Measurements from ENCODE around the gene RHAG. TPM values are rescaled to one million over a fixed set of nuclear protein-coding genes. Genes with fewer than 3 reads are reported as not detected.

The RHAG gene
- total RNA-seq, 2 donors from 2014 or later: not detected

DNA sequence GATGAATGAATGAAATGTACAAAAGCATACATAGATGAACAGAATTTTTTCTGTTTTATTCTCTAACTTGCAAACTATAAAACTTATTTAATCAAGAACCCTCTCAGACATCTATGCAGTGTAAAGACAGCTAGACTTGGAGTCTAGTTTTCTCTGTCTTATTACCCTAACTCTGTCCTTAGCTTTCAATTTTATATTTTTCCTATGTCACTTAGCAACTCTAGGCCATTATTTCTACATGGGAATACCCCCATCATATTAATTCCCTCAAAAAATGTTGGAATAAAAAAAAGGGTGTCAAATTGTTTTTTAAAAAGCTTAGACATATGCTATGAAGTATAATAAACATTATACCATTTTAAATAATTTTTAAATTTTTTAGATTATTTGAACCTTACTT is 1.2 kb downstream of the RHAG start:
- Histone ChIP-seq H3K4me3 (ENCODE audit: low read length) (no peak overlapping the region), H3K9ac (ENCODE audit: extremely low read depth, low read length, poor library complexity, severe bottlenecking) (no peak overlapping the region), H3K9me3 (ENCODE audit: control insufficient read depth, low read length) (no peaks in the 10 kb centered on the region), H3K4me1 (ENCODE audit: control insufficient read depth, insufficient read depth, low read length) (peaks cover 8% of the 10 kb centered on the region), H3K36me3 (ENCODE audit: control insufficient read depth, insufficient read depth, low read length) (no peaks in the 10 kb centered on the region), H3K27ac (ENCODE audit: low read depth, low read length) (no peak overlapping the region), H3K27me3 (ENCODE audit: control insufficient read depth, insufficient read depth, low read length, poor library complexity, severe bottlenecking) (no peaks in the 10 kb centered on the region)
- no peak overlapping the region for H3K27ac Mint-ChIP-seq
- H3K4me3 Mint-ChIP-seq: no peak overlapping the region
- TF ChIP-seq, protein P1, sequence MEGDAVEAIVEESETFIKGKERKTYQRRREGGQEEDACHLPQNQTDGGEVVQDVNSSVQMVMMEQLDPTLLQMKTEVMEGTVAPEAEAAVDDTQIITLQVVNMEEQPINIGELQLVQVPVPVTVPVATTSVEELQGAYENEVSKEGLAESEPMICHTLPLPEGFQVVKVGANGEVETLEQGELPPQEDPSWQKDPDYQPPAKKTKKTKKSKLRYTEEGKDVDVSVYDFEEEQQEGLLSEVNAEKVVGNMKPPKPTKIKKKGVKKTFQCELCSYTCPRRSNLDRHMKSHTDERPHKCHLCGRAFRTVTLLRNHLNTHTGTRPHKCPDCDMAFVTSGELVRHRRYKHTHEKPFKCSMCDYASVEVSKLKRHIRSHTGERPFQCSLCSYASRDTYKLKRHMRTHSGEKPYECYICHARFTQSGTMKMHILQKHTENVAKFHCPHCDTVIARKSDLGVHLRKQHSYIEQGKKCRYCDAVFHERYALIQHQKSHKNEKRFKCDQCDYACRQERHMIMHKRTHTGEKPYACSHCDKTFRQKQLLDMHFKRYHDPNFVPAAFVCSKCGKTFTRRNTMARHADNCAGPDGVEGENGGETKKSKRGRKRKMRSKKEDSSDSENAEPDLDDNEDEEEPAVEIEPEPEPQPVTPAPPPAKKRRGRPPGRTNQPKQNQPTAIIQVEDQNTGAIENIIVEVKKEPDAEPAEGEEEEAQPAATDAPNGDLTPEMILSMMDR (conservative IDR thresholded peaks at IDR 0.05): no peak
- peaks cover 4% of the 10 kb centered on the region for H3K4me1 Mint-ChIP-seq
- no peaks in the 10 kb centered on the region for H3K27me3 Mint-ChIP-seq (ENCODE audit: insufficient read depth)
- no peak for DNase-seq
- no peaks in the 10 kb centered on the region for H3K36me3 Mint-ChIP-seq (ENCODE audit: low read depth)
- H3K9me3 Mint-ChIP-seq: no peaks in the 10 kb centered on the region

DNA sequence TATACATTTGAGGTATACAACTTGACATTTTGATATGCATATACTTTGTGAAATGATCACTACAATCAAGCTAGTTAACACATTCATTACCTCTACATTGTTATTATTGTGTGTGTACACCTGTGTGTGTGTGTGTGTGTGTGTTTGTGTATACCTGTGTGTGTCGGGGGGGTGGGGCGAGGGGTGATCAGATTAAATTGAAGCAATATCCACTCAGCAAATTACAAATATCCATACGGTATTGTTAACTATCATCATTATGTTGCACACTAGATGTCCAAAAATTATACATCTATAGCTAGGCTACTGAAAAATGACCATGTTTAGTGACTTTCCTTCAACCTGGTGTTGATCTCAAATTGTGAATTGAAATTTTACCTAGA is 1.8 kb downstream of the RHAG start:
- Mint-ChIP-seq H3K36me3 (ENCODE audit: low read depth) (no peaks in the 10 kb centered on the region), H3K4me3 (no peak overlapping the region), H3K27ac (no peak overlapping the region), H3K27me3 (ENCODE audit: insufficient read depth) (no peaks in the 10 kb centered on the region), H3K4me1 (peaks cover 4% of the 10 kb centered on the region), H3K9me3 (peaks cover 2% of the 10 kb centered on the region)
- no peaks in the 10 kb centered on the region for H3K36me3 ChIP-seq (ENCODE audit: control insufficient read depth, insufficient read depth, low read length)
- H3K9me3 ChIP-seq (ENCODE audit: control insufficient read depth, low read length): no peaks in the 10 kb centered on the region
- no peak overlapping the region for H3K4me3 ChIP-seq (ENCODE audit: low read length)
- no peaks in the 10 kb centered on the region for H3K27me3 ChIP-seq (ENCODE audit: control insufficient read depth, insufficient read depth, low read length, poor library complexity, severe bottlenecking)
- no peak overlapping the region for H3K9ac ChIP-seq (ENCODE audit: extremely low read depth, low read length, poor library complexity, severe bottlenecking)
- TF ChIP-seq, protein P1 (conservative IDR thresholded peaks at IDR 0.05): no peak
- 90% methylated on average over 1 of the region's 3 CpGs; no CpG with 5 or more reads in 1 of the 2 experiments for WGBS, 2 experiments (ENCODE audit: insufficient coverage in 1 of 2, insufficient read length in 1 of 2)
- peaks cover 8% of the 10 kb centered on the region for H3K4me1 ChIP-seq (ENCODE audit: control insufficient read depth, insufficient read depth, low read length)
- no peak for DNase-seq
- no peak overlapping the region for H3K27ac ChIP-seq (ENCODE audit: low read depth, low read length)

DNA sequence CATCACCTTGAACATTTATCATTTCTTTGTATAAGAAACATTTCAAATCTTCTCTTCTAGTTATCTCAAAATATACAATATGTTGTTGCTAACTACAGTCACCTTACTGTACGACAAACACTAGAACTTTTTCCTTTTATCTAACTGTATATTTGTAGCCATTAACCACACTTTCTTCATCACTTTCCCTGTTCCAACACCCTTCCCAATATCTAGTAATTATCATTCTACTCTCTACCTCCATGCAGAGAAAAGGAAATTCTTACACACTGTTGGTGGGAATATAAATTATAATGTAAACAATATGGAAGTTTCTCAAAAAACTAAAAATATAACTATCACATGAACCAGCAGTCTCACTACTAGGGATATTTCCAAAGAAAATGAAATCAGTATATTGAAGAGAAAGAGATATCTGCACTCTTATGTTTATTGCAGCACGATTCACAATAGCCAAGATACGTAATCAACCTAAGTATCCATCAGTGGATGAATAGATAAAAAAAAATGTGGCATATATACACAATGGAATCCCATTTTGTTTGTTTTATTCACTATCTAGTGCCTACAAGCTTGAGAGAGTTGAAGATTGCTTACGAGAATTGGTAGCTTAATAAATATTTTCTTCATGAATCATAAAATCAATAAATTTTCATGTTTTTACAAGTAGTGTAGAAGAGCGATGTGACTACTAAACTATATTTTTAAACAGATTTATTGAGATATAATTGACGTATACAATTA is 2.4 kb downstream of the RHAG start:
- H3K4me1 Mint-ChIP-seq: peaks cover 2% of the 10 kb centered on the region
- TF ChIP-seq, protein P1 (conservative IDR thresholded peaks at IDR 0.05): no peak
- no peak overlapping the region for H3K9ac ChIP-seq (ENCODE audit: extremely low read depth, low read length, poor library complexity, severe bottlenecking)
- peaks cover 4% of the 10 kb centered on the region for H3K4me1 ChIP-seq (ENCODE audit: control insufficient read depth, insufficient read depth, low read length)
- H3K27ac ChIP-seq (ENCODE audit: low read depth, low read length): no peak overlapping the region
- 99 to 100% methylated on average over 3 of the region's 6 CpGs for WGBS, 2 experiments (ENCODE audit: insufficient coverage in 1 of 2, insufficient read length in 1 of 2)
- H3K36me3 Mint-ChIP-seq (ENCODE audit: low read depth): no peaks in the 10 kb centered on the region
- DNase-seq: no peak
- peaks cover 2% of the 10 kb centered on the region for H3K9me3 Mint-ChIP-seq
- H3K27me3 ChIP-seq (ENCODE audit: control insufficient read depth, insufficient read depth, low read length, poor library complexity, severe bottlenecking): no peaks in the 10 kb centered on the region
- H3K4me3 Mint-ChIP-seq: no peak overlapping the region
- no peak overlapping the region for H3K27ac Mint-ChIP-seq
- H3K27me3 Mint-ChIP-seq (ENCODE audit: insufficient read depth): no peaks in the 10 kb centered on the region
- H3K9me3 ChIP-seq (ENCODE audit: control insufficient read depth, low read length): no peaks in the 10 kb centered on the region
- no peaks in the 10 kb centered on the region for H3K36me3 ChIP-seq (ENCODE audit: control insufficient read depth, insufficient read depth, low read length)
- H3K4me3 ChIP-seq (ENCODE audit: low read length): no peak overlapping the region

Data from endodermal cell (in vitro differentiated cells).